IMR-90 (cell line): ENCODE measurements around the gene RGR. TPM values are rescaled to one million over a fixed set of nuclear protein-coding genes. Genes with fewer than 3 reads are reported as not detected.
A peak's percentile ranks its signal among the peaks of the same experiment; 100 is the strongest.

Experiments
- ATAC-seq: fragments of 200-7000 bp; cut with Tn5 transposase; 2 replicates; pipeline ENCODE4 v1.9.1; 2020; ENCODE audit warnings: low read depth, mild to moderate bottlenecking, moderate library complexity
- BruUV-seq: library from RNA; stranded (reverse); fragments of 400-500 nt; replicated peaks from 2 replicates; lab custom pipeline; 2021; lab: Mats Ljungman, UMichigan
- CTCF ChIA-PET: fragments of 300-600 bp; formaldehyde crosslinking; extraction: SDS; loops from one replicate; lab custom pipeline; 2021; ENCODE audit warnings: antibody characterized with exemption; lab: Yijun Ruan, JAX
- POLR2A ChIA-PET: fragments of 300-600 bp; sonication (Branson Sonifier 250); formaldehyde crosslinking; loops from one replicate; lab custom pipeline; 2022; ENCODE audit warnings: antibody characterized with exemption; ENCODE audit not compliant: unreplicated experiment; lab: Charles Lee
- DNase-seq: peaks from one replicate; pipeline ENCODE4 v3.0.0; 2013
- H2AFZ ChIP-seq: replicated peaks from 2 replicates; pipeline ENCODE3; 2013; ENCODE audit warnings: low read length, mild to moderate bottlenecking; ENCODE audit not compliant: poor library complexity
- H2AK5ac ChIP-seq: 2 replicates; pipeline ENCODE4 v1.6.1; 2013; ENCODE audit warnings: low read depth, low read length, inconsistent platforms
- H2AK9ac ChIP-seq: replicated peaks from 2 replicates; pipeline ENCODE3; 2013; ENCODE audit warnings: mild to moderate bottlenecking, low read depth, low read length, moderate library complexity; ENCODE audit not compliant: poor library complexity
- H2BK120ac ChIP-seq: 2 replicates; pipeline ENCODE4 v1.6.1; 2013; ENCODE audit warnings: low read depth, low read length, inconsistent platforms
- H2BK15ac ChIP-seq: 3 replicates; pipeline ENCODE4 v1.6.1; 2013; ENCODE audit warnings: low read depth, low read length, inconsistent platforms
- H2BK20ac ChIP-seq: 2 replicates; pipeline ENCODE4 v1.6.1; 2013; ENCODE audit warnings: low read depth, mild to moderate bottlenecking, inconsistent platforms, low read length, moderate library complexity
- H2BK5ac ChIP-seq: 2 replicates; pipeline ENCODE4 v1.6.1; 2013; ENCODE audit warnings: mild to moderate bottlenecking, low read depth, low read length, inconsistent platforms; ENCODE audit not compliant: poor library complexity, severe bottlenecking
- H3K14ac ChIP-seq: replicated peaks from 2 replicates; pipeline ENCODE4 v1.6.1; 2013; ENCODE audit warnings: low read depth, low read length, inconsistent platforms
- H3K18ac ChIP-seq: 2 replicates; pipeline ENCODE4 v1.6.1; 2013; ENCODE audit warnings: low read depth, low read length, control low read depth
- H3K23ac ChIP-seq: 2 replicates; pipeline ENCODE4 v1.6.1; 2013; ENCODE audit warnings: low read depth, low read length, inconsistent platforms
- H3K27ac ChIP-seq: 2 replicates; pipeline ENCODE4 v1.5.1; 2013; ENCODE audit warnings: mild to moderate bottlenecking, control low read depth, low read length; ENCODE audit not compliant: insufficient read depth
- H3K27me3 ChIP-seq: 2 replicates; pipeline ENCODE4 v1.6.1; 2013; ENCODE audit warnings: low read length; ENCODE audit not compliant: control insufficient read depth, insufficient read depth
- H3K36me3 ChIP-seq: 2 replicates; pipeline ENCODE4 v1.6.1; 2013; ENCODE audit warnings: low read length, mixed read lengths; ENCODE audit not compliant: control insufficient read depth, insufficient read depth
- H3K4ac ChIP-seq: 2 replicates; pipeline ENCODE4 v1.6.1; 2013; ENCODE audit warnings: low read depth, low read length, inconsistent platforms
- H3K4me1 ChIP-seq: 2 replicates; pipeline ENCODE4 v1.6.1; 2013; ENCODE audit warnings: low read length, mixed read lengths; ENCODE audit not compliant: control insufficient read depth, insufficient read depth
- H3K4me2 ChIP-seq: 2 replicates; pipeline ENCODE4 v1.6.1; 2013; ENCODE audit warnings: low read depth, mild to moderate bottlenecking, control low read depth, low read length, moderate library complexity
- H3K4me3 ChIP-seq: 2 replicates; pipeline ENCODE4 v1.5.1; 2013; ENCODE audit warnings: low read depth, mild to moderate bottlenecking, control low read depth, low read length, moderate library complexity; ENCODE audit not compliant: insufficient read depth
- H3K56ac ChIP-seq: 2 replicates; pipeline ENCODE4 v1.6.1; 2013; ENCODE audit warnings: low read length, inconsistent platforms; ENCODE audit not compliant: insufficient read depth; ENCODE audit errors: extremely low read depth
- H3K79me1 ChIP-seq, 2 experiments: 2 replicates each; pipeline ENCODE4 v1.6.1; 2013; ENCODE audit warnings: low read length in 2 of 2, inconsistent platforms in 1 of 2, low read depth in 1 of 2
- H3K9ac ChIP-seq: 2 replicates; pipeline ENCODE4 v1.6.1; 2013; ENCODE audit warnings: low read depth, low read length, control low read depth
- H3K9me1 ChIP-seq: 2 replicates; pipeline ENCODE4 v1.6.1; 2013; ENCODE audit warnings: low read length, inconsistent platforms; ENCODE audit not compliant: insufficient read depth
- H3K9me3 ChIP-seq: 2 replicates; pipeline ENCODE4 v1.6.1; 2013; ENCODE audit warnings: low read length; ENCODE audit not compliant: control insufficient read depth, insufficient read depth
- H4K20me1 ChIP-seq: 2 replicates; pipeline ENCODE4 v1.6.1; 2013; ENCODE audit warnings: low read length, inconsistent platforms; ENCODE audit not compliant: insufficient read depth
- H4K5ac ChIP-seq: 2 replicates; pipeline ENCODE4 v1.6.1; 2013; ENCODE audit warnings: mild to moderate bottlenecking, low read depth, low read length, control low read depth
- H4K8ac ChIP-seq, 2 experiments: 2 replicates each; pipeline ENCODE4 v1.6.1; 2013; ENCODE audit warnings: low read depth in 2 of 2, low read length in 2 of 2, control low read depth in 1 of 2, inconsistent platforms in 1 of 2
- H4K91ac ChIP-seq: 2 replicates; pipeline ENCODE4 v1.6.1; 2013; ENCODE audit warnings: low read depth, low read length, inconsistent platforms; ENCODE audit not compliant: insufficient read depth
- CHD1 ChIP-seq: IDR thresholded peaks from 2 replicates; pipeline ENCODE4 v1.6.1; 2012; ENCODE audit warnings: low read depth, low read length, improper control_type of control experiment
- CTCF ChIP-seq: conservative IDR thresholded peaks from 2 replicates; pipeline ENCODE4 v1.5.1; 2012; ENCODE audit warnings: mild to moderate bottlenecking, low read depth, low read length, improper control_type of control experiment
- FOS ChIP-seq: fragments of 150-350 bp; IDR thresholded peaks from 2 replicates; pipeline ENCODE4 v1.6.1; 2016; ENCODE audit warnings: low read depth, low read length
- MAZ ChIP-seq: IDR thresholded peaks from 2 replicates; pipeline ENCODE4 v1.6.1; 2012; ENCODE audit warnings: low read depth, mild to moderate bottlenecking, low read length, improper control_type of control experiment, moderate library complexity, borderline replicate concordance
- MXI1 ChIP-seq: IDR thresholded peaks from 2 replicates; pipeline ENCODE4 v1.6.1; 2012; ENCODE audit warnings: low read depth, mild to moderate bottlenecking, low read length, moderate library complexity, borderline replicate concordance
- POLR2A ChIP-seq: IDR thresholded peaks from 2 replicates; pipeline ENCODE4 v1.6.1; 2012; ENCODE audit warnings: mild to moderate bottlenecking, low read depth, low read length
- RCOR1 ChIP-seq: IDR thresholded peaks from 2 replicates; pipeline ENCODE4 v1.6.1; 2012; ENCODE audit warnings: mild to moderate bottlenecking, low read length, improper control_type of control experiment; ENCODE audit not compliant: insufficient replicate concordance
- SMC3 ChIP-seq: fragments of 150-350 bp; IDR thresholded peaks from 2 replicates; pipeline ENCODE4 v1.6.1; 2016; ENCODE audit warnings: low read depth, mild to moderate bottlenecking, antibody characterized with exemption, low read length, moderate library complexity
- USF2 ChIP-seq: fragments of 150-350 bp; IDR thresholded peaks from 2 replicates; pipeline ENCODE4 v1.6.1; 2017; ENCODE audit warnings: mild to moderate bottlenecking, antibody characterized with exemption, low read length, low read depth
- WGBS, 2 experiments: methylation state at CpG; one replicate each; pipeline versions ENCODE4 v1.1.5 to v1.1.7; 2013; ENCODE audit warnings: missing lambda C conversion rate in 2 of 2; ENCODE audit not compliant: insufficient read length in 1 of 2; ENCODE audit errors: extremely low coverage in 2 of 2; 5-methylcytosine and 5-hydroxymethylcytosine counted together
- dilution Hi-C: fragments of 300-500 bp; cut with HindIII; formaldehyde crosslinking; loops from one replicate; pipeline ENCODE4 v1.14.3; 2018; ENCODE audit warnings: low sequenced_read_pairs; ENCODE audit not compliant: unreplicated experiment
- in situ Hi-C: fragments of 300-500 bp; cut with MboI; formaldehyde crosslinking; loops from 3 replicates; pipeline ENCODE4 v1.14.3; 2019; ENCODE audit warnings: low sequenced_read_pairs, inconsistent platforms, mixed read lengths
- intact Hi-C: fragments of 100-400 bp; cut with micrococcal nuclease; formaldehyde crosslinking; loops from 2 replicates; pipeline ENCODE4 v1.10.0; 2022
- polyA plus RNA-seq, 3 experiments: library from polyadenylated mRNA; depleted of rRNA; stranded (reverse); fragments of >200 nt; gene quantifications; 2 replicates each; pipeline ENCODE4 v1.2.3, GENCODE V29; 2012; ENCODE audit warnings: low replicate concordance in 1 of 3
- total RNA-seq: library from RNA; depleted of rRNA; stranded (reverse); fragments of >200 nt; gene quantifications from 2 replicates; pipeline ENCODE4 v1.2.3, GENCODE V29; 2012

The RGR gene
- total and polyA plus RNA-seq, 2 of the 4 experiments (the other 2 are of a cell fraction) = not detected

GRCh38 chr10:84248794-84249193 lies 3.9 kb downstream of the RGR start:
- intact Hi-C loops (no loop called here), in situ Hi-C loops (no loop called here)
- BruUV-seq = no TSS peak

More at GRCh38 chr10:84248794-84249193, 3.9 kb downstream of the RGR start:
- no peak overlapping the region for H2BK5ac ChIP-seq
- no peaks in the 10 kb centered on the region for H4K20me1 ChIP-seq
- ATAC-seq (no peak), DNase-seq (no peak)
- dilution Hi-C loops = no loop called here
- ChIA-PET POLR2A (no interaction called here), CTCF (no interaction called here)
- H3K27me3 ChIP-seq = peaks cover 41% of the 10 kb centered on the region
- no peak overlapping the region for H2BK15ac ChIP-seq
- TF ChIP-seq MXI1 (no peak), MAZ (no peak), SMC3 (no peak), POLR2A (no peak), CTCF (no peak), USF2 (no peak), RCOR1 (no peak), CHD1 (no peak), FOS (no peak)
- no peaks in the 10 kb centered on the region for H3K9me1 ChIP-seq
- no peak overlapping the region for H2BK20ac ChIP-seq
- H3K27ac ChIP-seq = no peak overlapping the region
- no peaks in the 10 kb centered on the region for H3K79me1 ChIP-seq
- H2AFZ ChIP-seq = peak overlapping the region; percentile 38
- H3K4me3 ChIP-seq = no peak overlapping the region
- H3K4me1 ChIP-seq = no peaks in the 10 kb centered on the region
- no peak overlapping the region for H3K23ac ChIP-seq
- H2BK120ac ChIP-seq = no peak overlapping the region
- H2AK5ac ChIP-seq = no peak overlapping the region
- no peak overlapping the region for H3K56ac ChIP-seq
- no peak overlapping the region for H3K9ac ChIP-seq
- H3K4ac ChIP-seq = no peak overlapping the region
- H4K91ac ChIP-seq = no peak overlapping the region
- WGBS, 2 experiments = no CpG with 5 or more reads among the region's 12 CpGs
- H4K8ac ChIP-seq = no peak overlapping the region
- H4K5ac ChIP-seq = no peak overlapping the region
- H3K14ac ChIP-seq = no peak overlapping the region
- no peak overlapping the region for H3K4me2 ChIP-seq
- no peak overlapping the region for H3K18ac ChIP-seq
- no peak overlapping the region for H2AK9ac ChIP-seq
- peaks cover 4% of the 10 kb centered on the region; the same call in 1 of the 2 replicates for H3K9me3 ChIP-seq
- no peaks in the 10 kb centered on the region for H3K36me3 ChIP-seq
